CD4-positive, CD25-positive, alpha-beta regulatory T cell (primary cell): ENCODE results near the gene LCK. TPM values are rescaled to one million over a fixed set of nuclear protein-coding genes. Genes with fewer than 3 reads are reported as not detected.

Experiments used
- ATAC-seq, 2 donors: fragments of 150-1000 bp; cut with Tn5 transposase; one replicate each; pipeline ENCODE4 v1.10.0; 2021; ENCODE audit warnings: low read depth in 2 of 2, moderate number of reproducible peaks in 2 of 2, moderate library complexity in 1 of 2
- DNase-seq, 3 donors: peaks; one replicate each; pipeline versions ENCODE4 v3.0.0 to v3.0.0-alpha.2; 2012 to 2022; ENCODE audit warnings: mixed read lengths in 1 of 3
- H3K27ac ChIP-seq: one replicate; pipeline ENCODE4 v1.7.0; 2013; ENCODE audit warnings: mild to moderate bottlenecking, low read length; ENCODE audit not compliant: insufficient read depth, poor library complexity, severe bottlenecking
- H3K27me3 ChIP-seq: one replicate; pipeline ENCODE4 v1.7.0; 2013; ENCODE audit warnings: low read length; ENCODE audit not compliant: control insufficient read depth, insufficient read depth
- H3K36me3 ChIP-seq: one replicate; pipeline ENCODE4 v1.7.0; 2013; ENCODE audit warnings: mild to moderate bottlenecking, low read length, moderate library complexity; ENCODE audit not compliant: control insufficient read depth, insufficient read depth
- H3K4me1 ChIP-seq: 2 replicates; pipeline ENCODE4 v1.7.0; 2013; ENCODE audit warnings: mild to moderate bottlenecking, low read length; ENCODE audit not compliant: insufficient read depth, control insufficient read depth, poor library complexity, severe bottlenecking
- H3K4me3 ChIP-seq: one replicate; pipeline ENCODE4 v1.7.0; 2013; ENCODE audit warnings: low read depth, mild to moderate bottlenecking, low read length, moderate library complexity
- H3K9me3 ChIP-seq, 2 experiments: 1 replicate in 1 of 2; 2 replicates in 1 of 2; pipeline ENCODE4 v1.7.0; 2013; ENCODE audit warnings: low read length in 2 of 2, mild to moderate bottlenecking in 1 of 2, moderate library complexity in 1 of 2; ENCODE audit not compliant: control insufficient read depth in 2 of 2
- H3K27ac Mint-ChIP-seq, 3 donors: one replicate each; pipeline ENCODE4 v1.8.0; 2020 to 2022; ENCODE audit warnings: mild to moderate bottlenecking in 3 of 3, mixed read lengths in 3 of 3, moderate library complexity in 2 of 3
- H3K27me3 Mint-ChIP-seq: one replicate; pipeline ENCODE4 v1.8.0; 2022; ENCODE audit warnings: mild to moderate bottlenecking, mixed read lengths
- H3K36me3 Mint-ChIP-seq: one replicate; pipeline ENCODE4 v1.8.0; 2020; ENCODE audit warnings: mixed read lengths
- H3K4me1 Mint-ChIP-seq, 4 donors: one replicate each; pipeline ENCODE4 v1.8.0; 2020 to 2022; ENCODE audit warnings: mixed read lengths in 4 of 4, mild to moderate bottlenecking in 1 of 4
- H3K4me3 Mint-ChIP-seq, 4 donors: one replicate each; pipeline ENCODE4 v1.8.0; 2020 to 2022; ENCODE audit warnings: mild to moderate bottlenecking in 4 of 4, mixed read lengths in 4 of 4, moderate library complexity in 3 of 4
- H3K9me3 Mint-ChIP-seq, 7 donors: one replicate each; pipeline ENCODE4 v1.8.0; 2020 to 2022; ENCODE audit warnings: mixed read lengths in 7 of 7, mild to moderate bottlenecking in 3 of 7, moderate library complexity in 2 of 7
- polyA plus RNA-seq, 4 donors: library from polyadenylated mRNA; unstranded; fragments of 300-500 nt; fragmentation: Illumina TruSeq; gene quantifications; one replicate each; pipeline ENCODE4 v1.2.3, GENCODE V29; 2021
- total RNA-seq: library from RNA; stranded (reverse); gene quantifications from one replicate; pipeline ENCODE4 v1.2.3, GENCODE V29; 2022

Gene LCK
- total and polyA plus RNA-seq, 5 donors from 2014 or later, result 388 to 1,114 (median 983) TPM

DNA sequence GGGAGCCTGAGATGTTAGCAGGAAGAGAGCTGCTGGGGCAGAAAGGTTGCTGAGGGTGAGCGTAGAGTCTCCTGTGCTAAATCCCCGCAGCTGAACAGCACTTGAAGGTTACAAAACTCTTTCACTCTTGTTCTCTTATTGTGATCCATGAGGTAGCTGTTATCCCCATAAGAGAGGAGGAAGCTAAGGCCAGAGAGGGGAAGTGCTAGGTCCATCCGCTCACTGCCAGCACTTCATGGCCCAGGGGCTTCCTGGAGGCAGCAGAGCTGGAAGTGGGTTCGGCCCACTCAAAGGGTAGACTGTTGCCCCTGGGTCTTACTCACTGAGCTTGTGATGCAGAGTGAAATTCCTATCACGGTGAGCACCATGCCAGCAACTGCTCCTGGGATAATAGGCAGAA is 34.5 kb upstream of the LCK start:
- Histone ChIP-seq H3K36me3 (peaks cover 20% of the 10 kb centered on the region), H3K4me3 (no peak overlapping the region), H3K27me3 (no peaks in the 10 kb centered on the region), H3K4me1 (peaks cover 25% of the 10 kb centered on the region), H3K27ac (no peak overlapping the region), H3K9me3 (no peaks in the 10 kb centered on the region)
- Mint-ChIP-seq H3K4me3 (no peak overlapping the region), H3K4me1 (peaks cover 5 to 40% (median 19%) of the 10 kb centered on the region in 4 donors), H3K9me3 (no peaks in the 10 kb centered on the region), H3K27ac (no peak overlapping the region), H3K27me3 (no peaks in the 10 kb centered on the region), H3K36me3 (peaks cover 14% of the 10 kb centered on the region)
- ATAC-seq (no peak), DNase-seq (no peak)

- DNase-seq, result no peak
- Histone ChIP-seq H3K4me3 (no peak overlapping the region), H3K36me3 (peaks cover 22% of the 10 kb centered on the region), H3K27me3 (no peaks in the 10 kb centered on the region), H3K4me1 (peaks cover 44% of the 10 kb centered on the region), H3K9me3 (no peaks in the 10 kb centered on the region), H3K27ac (no peak overlapping the region)
- Mint-ChIP-seq H3K9me3 (no peaks in the 10 kb centered on the region), H3K27me3 (no peaks in the 10 kb centered on the region), H3K4me3 (peak overlapping the region in 2 of 4 donors; percentile 46 to 100), H3K4me1 (peaks cover 11 to 63% (median 31%) of the 10 kb centered on the region in 4 donors), H3K36me3 (peaks cover 16% of the 10 kb centered on the region), H3K27ac (no peak overlapping the region)
- no peak for ATAC-seq
These were observed 32.0 kb upstream of the LCK start for GRCh38 chr1:32219022-32219421.

DNA sequence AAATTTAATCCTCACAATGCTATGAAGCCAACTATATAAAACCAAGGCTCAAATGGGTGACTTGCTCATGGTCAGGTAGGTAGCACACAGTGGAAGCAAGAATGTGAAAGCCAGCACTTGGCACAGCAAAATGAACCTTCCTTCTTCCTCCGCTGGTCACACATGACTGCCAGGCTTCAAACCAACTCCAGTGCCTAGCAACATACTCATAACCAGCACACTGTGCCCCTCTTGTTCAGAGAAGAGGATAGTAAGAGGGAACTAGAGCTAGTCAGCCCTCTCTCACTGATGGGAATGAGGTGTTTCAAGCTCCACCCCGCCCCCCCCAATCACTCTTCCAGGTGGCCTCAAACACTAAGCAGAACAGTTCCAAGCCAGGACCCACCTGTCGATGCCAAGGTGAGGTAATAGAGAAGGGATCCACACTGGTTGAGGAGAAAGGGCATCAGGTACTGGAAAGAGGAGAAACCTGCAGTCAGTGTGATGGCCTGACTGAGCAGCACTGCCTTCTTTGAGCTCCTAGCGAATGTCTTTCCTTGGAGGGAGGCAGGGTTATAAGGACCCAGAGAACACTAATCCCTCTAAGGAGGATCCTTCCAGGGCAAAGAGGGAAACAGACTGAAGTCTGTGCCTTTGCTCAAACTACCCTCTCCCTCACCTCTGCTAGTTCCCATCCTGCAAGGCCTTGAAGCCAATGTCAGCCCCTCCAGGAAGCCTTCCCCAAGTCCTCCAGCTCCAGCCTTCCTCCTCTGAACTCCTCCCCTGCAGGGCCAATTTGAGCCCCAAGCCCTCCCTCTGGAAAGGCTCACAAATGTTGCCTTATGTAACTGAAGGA is 30.1 kb upstream of the LCK start:
- Mint-ChIP-seq H3K36me3 (peaks cover 26% of the 10 kb centered on the region), H3K4me1 (peaks cover 6 to 67% (median 30%) of the 10 kb centered on the region in 4 donors), H3K4me3 (peak overlapping the region; percentile 97 to 100 (median 98)), H3K27me3 (no peaks in the 10 kb centered on the region), H3K9me3 (no peaks in the 10 kb centered on the region), H3K27ac (peak overlapping the region in 2 of 3 donors; percentile 99)
- no peaks in the 10 kb centered on the region for H3K27me3 ChIP-seq
- H3K36me3 ChIP-seq, result peaks cover 26% of the 10 kb centered on the region
- peak overlapping the region; percentile 96 for H3K27ac ChIP-seq
- peaks cover 39% of the 10 kb centered on the region for H3K4me1 ChIP-seq
- H3K4me3 ChIP-seq, result peak overlapping the region; percentile 72
- DNase-seq (no peak), ATAC-seq (no peak)
- no peaks in the 10 kb centered on the region for H3K9me3 ChIP-seq

DNA sequence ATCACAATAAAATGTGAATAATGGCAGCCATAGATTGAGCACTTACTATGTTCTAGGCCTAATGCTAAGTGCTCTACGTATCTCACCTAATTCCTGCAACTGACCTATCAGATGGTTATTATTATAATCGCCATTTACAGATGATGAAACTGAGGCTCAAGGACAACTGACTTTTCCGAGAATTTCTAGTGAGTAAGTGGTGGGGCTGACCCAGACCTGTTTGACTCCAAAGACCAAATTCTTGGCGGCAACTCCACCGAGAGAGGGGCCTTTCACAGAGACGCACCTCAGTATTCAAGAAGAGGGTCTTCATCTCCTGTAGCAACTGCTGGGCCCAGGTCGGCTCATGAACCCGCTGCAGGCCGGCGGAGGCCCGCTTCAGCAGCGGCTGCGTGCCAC is 29.5 kb upstream of the LCK start:
- no peak for DNase-seq
- peak overlapping the region; percentile 97 to 100 (median 98) for H3K4me3 Mint-ChIP-seq
- no peaks in the 10 kb centered on the region for H3K9me3 ChIP-seq
- peaks cover 33% of the 10 kb centered on the region for H3K4me1 ChIP-seq
- peak overlapping the region in 2 of 3 donors; percentile 99 for H3K27ac Mint-ChIP-seq
- no peaks in the 10 kb centered on the region for H3K27me3 ChIP-seq
- H3K4me1 Mint-ChIP-seq, result peaks cover 6 to 64% (median 27%) of the 10 kb centered on the region in 4 donors
- peak overlapping the region; percentile 72 for H3K4me3 ChIP-seq
- peaks cover 22% of the 10 kb centered on the region for H3K36me3 Mint-ChIP-seq
- no peaks in the 10 kb centered on the region for H3K9me3 Mint-ChIP-seq
- no peaks in the 10 kb centered on the region for H3K27me3 Mint-ChIP-seq
- ATAC-seq, result no peak
- peak overlapping the region; percentile 96 for H3K27ac ChIP-seq
- peaks cover 28% of the 10 kb centered on the region for H3K36me3 ChIP-seq

DNA sequence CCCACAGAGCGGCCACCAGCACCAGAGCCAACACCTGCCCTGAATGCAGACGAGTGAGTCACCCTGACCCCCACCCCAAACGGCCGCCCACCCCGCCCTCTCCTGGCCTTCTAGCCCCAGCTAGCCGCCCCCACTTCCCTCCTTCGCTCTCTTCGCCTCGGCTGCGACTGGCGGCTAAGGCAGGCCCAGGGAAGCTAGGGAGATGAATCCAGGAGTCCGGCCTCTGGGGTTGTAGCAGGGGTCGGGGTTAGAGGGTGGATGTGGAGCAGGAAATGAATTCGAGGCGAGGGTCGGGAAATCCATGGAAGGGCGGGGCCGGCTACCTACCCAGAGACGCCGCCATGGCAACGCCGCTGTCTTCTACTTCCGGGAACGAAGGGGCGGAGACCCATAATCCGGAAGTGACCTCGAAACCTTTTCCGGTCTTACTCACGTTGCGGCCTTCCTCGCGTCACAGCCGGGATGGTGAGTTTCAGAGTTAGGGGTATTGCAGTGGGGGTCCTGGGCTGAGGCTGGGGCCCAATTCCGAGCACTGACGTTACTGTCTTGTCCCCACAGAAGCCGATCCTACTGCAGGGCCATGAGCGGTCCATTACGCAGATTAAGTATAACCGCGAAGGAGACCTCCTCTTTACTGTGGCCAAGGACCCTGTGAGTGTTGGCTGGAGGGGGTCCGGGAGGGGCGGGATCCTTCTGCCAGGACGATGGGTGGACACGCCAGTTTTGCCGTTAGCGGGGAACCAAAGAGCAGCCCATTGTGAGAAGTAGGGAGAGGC is 28.9 kb upstream of the LCK start, which contains the start of the genes EIF3I and TMEM234:
TSS of gene EIF3I (plus strand) at position 428 of the 776 bp plus-strand sequence. CDS start at position 463, 35 bp downstream.
TSS of gene TMEM234 (minus strand) at position 374 of the 776 bp plus-strand sequence. CDS start at position 343, 31 bp downstream.
- peaks cover 6 to 63% (median 27%) of the 10 kb centered on the region in 4 donors for H3K4me1 Mint-ChIP-seq
- peak; percentile 91 to 94 for ATAC-seq

DNA sequence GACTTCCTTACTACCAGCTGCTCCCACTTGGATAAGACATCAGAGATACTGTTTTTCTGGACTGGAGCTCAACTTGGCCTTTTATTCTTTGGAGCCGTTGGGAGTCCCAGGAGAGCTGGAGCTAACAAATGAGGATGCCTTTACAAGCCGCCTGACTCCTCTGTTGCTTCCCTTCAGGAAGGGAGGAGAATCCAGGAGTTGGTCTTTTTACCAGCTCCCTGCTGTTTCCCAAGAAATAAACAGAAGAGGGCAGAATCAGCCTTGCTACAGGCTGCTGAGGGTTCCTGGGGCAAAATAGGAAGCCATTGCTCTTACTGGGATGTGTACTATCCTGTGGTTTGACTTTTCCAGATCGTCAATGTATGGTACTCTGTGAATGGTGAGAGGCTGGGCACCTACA is 27.4 kb upstream of the LCK start:
- no peaks in the 10 kb centered on the region for H3K9me3 Mint-ChIP-seq
- H3K4me1 ChIP-seq, result peaks cover 33% of the 10 kb centered on the region
- H3K27ac Mint-ChIP-seq, result peak overlapping the region; percentile 80 to 99 (median 90)
- DNase-seq (no peak), ATAC-seq (no peak)
- peaks cover 10 to 59% (median 29%) of the 10 kb centered on the region in 4 donors for H3K4me1 Mint-ChIP-seq
- H3K9me3 ChIP-seq, result no peaks in the 10 kb centered on the region
- H3K27ac ChIP-seq, result peak overlapping the region; percentile 49
- H3K27me3 ChIP-seq, result no peaks in the 10 kb centered on the region
- H3K4me3 Mint-ChIP-seq, result peak overlapping the region; percentile 97 to 100 (median 98)
- H3K36me3 ChIP-seq, result peaks cover 41% of the 10 kb centered on the region
- peak overlapping the region; percentile 40 for H3K4me3 ChIP-seq
- peaks cover 36% of the 10 kb centered on the region for H3K36me3 Mint-ChIP-seq
- H3K27me3 Mint-ChIP-seq, result no peaks in the 10 kb centered on the region

More for the DNA sequence above, 28.9 kb upstream of the LCK start, which contains the start of the genes EIF3I and TMEM234:
- Mint-ChIP-seq H3K9me3 (no peaks in the 10 kb centered on the region), H3K27ac (peak within 1 kb of the TSS; percentile 94 to 99 (median 99)), H3K27me3 (no peaks in the 10 kb centered on the region), H3K4me3 (peak within 1 kb of the TSS; percentile 97 to 100 (median 98)), H3K36me3 (peaks cover 21% of the 10 kb centered on the region)
- Histone ChIP-seq H3K27ac (peak within 1 kb of the TSS; percentile 96), H3K36me3 (peaks cover 26% of the 10 kb centered on the region), H3K4me3 (peak within 1 kb of the TSS; percentile 87), H3K4me1 (peaks cover 33% of the 10 kb centered on the region), H3K27me3 (no peaks in the 10 kb centered on the region), H3K9me3 (no peaks in the 10 kb centered on the region)
- DNase-seq, result peak; percentile 92 to 94 (median 92)

DNA sequence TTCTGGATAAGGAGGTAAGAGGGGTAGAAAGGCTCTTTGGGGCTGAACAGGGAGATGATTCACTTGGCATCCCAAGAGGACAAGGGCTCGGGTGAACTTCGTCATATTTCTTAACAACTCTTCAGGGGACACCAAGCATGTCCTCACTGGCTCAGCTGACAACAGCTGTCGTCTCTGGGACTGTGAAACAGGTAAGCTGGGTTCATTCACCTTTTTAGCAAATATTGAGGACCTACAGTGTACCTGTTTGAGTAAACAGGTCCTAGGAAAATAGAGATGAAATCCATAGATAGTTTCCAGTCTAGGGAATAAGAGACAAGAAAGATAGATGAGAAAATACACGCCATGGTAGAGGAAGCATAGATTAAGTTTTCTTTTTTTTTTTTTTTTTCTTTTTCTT is 26.8 kb upstream of the LCK start:
- DNase-seq (no peak), ATAC-seq (no peak)
- no peaks in the 10 kb centered on the region for H3K27me3 Mint-ChIP-seq
- Histone ChIP-seq H3K27ac (no peak overlapping the region), H3K4me3 (no peak overlapping the region), H3K36me3 (peaks cover 45% of the 10 kb centered on the region), H3K4me1 (peaks cover 33% of the 10 kb centered on the region), H3K27me3 (no peaks in the 10 kb centered on the region), H3K9me3 (no peaks in the 10 kb centered on the region)
- peaks cover 38% of the 10 kb centered on the region for H3K36me3 Mint-ChIP-seq
- H3K9me3 Mint-ChIP-seq, result no peaks in the 10 kb centered on the region
- peak overlapping the region; percentile 80 to 99 (median 90) for H3K27ac Mint-ChIP-seq
- peaks cover 10 to 59% (median 30%) of the 10 kb centered on the region in 4 donors for H3K4me1 Mint-ChIP-seq
- H3K4me3 Mint-ChIP-seq, result peak overlapping the region; percentile 75 to 100 (median 88)
